ENCODE measurements around the gene GMEB1.
"Not testable (repeated sequence)": the region's sequence is repeated elsewhere in the genome, so short reads cannot be mapped to it uniquely, and the experiment has no call there.

The GMEB1 gene

DNA sequence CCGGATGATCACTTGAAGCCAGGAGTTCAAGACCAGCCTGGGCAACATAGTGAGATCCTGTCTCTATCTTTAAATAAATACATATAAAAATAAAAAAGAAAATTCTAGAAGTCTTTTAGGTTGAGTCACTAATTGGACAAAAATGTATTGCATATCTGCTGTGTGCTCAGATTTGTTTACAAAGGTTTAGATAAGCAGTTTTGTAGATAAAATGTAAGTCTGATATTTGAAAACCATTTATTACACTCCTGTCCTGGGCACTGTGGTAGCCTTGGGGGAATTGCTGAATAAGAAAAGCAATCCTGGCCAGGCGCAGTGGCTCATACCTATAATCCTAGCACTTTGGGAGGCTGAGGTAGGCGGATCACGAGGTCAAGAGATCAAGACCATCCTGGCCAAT is 11.6 kb downstream of the GMEB1 start:
- Histone ChIP-seq H3K27me3 (no peaks in the 10 kb centered on the region), H3K4me3 (ENCODE audit: low read depth in 1 of 2, low read length in 1 of 2) (no peak overlapping the region), H3K36me3 (peaks cover 33% of the 10 kb centered on the region), H3K9me3 (no peaks in the 10 kb centered on the region), H3K4me1 (ENCODE audit: control insufficient read depth in 1 of 2, insufficient read depth in 1 of 2, low read depth in 1 of 2, low read length in 1 of 2) (no peaks in the 10 kb centered on the region), H3K27ac (no peak overlapping the region)
- TF ChIP-seq CTCF (IDR thresholded peaks at IDR 0.05), result no peak

DNA sequence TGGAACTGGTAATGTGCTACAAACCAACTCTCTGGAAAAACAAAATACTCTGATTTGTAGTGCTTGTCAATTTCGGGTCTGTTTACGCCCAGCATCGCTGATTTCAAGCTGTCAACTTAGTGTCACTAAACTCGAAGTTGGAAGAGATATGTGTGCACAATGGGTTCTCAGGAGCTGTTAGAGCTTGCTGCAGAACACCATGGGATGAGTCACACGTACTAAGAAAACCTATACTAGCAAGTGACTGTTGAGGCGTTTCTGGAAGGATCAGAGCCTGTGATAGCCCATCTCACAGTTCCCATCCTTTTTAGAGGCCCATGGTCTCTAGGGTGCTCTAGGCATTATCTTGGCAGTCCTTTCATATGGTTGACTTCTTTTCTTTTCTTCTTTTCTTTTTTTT is 14.3 kb downstream of the GMEB1 start:
- H3K36me3 ChIP-seq, result peaks cover 45% of the 10 kb centered on the region
- no peaks in the 10 kb centered on the region for H3K27me3 ChIP-seq
- no peak for TF ChIP-seq CTCF (IDR thresholded peaks at IDR 0.05)
- no peak overlapping the region for H3K27ac ChIP-seq
- no peaks in the 10 kb centered on the region for H3K4me1 ChIP-seq (ENCODE audit: control insufficient read depth in 1 of 2, insufficient read depth in 1 of 2, low read depth in 1 of 2, low read length in 1 of 2)
- H3K9me3 ChIP-seq, result no peaks in the 10 kb centered on the region
- H3K4me3 ChIP-seq (ENCODE audit: low read depth in 1 of 2, low read length in 1 of 2), result no peak overlapping the region

DNA sequence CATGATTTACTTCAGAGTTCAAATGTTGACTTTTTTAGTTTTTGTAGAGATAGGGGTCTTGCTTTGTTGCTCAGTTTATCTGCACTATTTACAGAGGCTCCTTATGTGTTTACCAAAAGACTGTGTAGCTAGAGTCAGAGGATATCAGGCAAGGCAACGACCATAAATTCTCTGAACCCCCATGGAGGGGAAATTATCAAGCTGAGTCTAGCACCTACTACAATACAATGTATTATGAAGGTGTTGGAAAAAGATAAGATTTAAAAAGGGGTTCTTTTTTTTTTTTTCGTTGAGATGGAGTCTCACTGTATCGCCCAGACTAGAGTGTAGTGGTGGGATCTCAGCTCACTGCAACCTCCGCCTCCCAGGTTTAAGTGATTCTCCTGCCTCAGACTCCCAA is 16.4 kb downstream of the GMEB1 start:
- no peaks in the 10 kb centered on the region for H3K27me3 ChIP-seq
- no peak overlapping the region for H3K27ac ChIP-seq
- H3K36me3 ChIP-seq, result peaks cover 63% of the 10 kb centered on the region
- H3K9me3 ChIP-seq, result no peaks in the 10 kb centered on the region
- no peak overlapping the region for H3K4me3 ChIP-seq (ENCODE audit: low read depth in 1 of 2, low read length in 1 of 2)
- no peak for TF ChIP-seq CTCF (IDR thresholded peaks at IDR 0.05)
- no peaks in the 10 kb centered on the region for H3K4me1 ChIP-seq (ENCODE audit: control insufficient read depth in 1 of 2, insufficient read depth in 1 of 2, low read depth in 1 of 2, low read length in 1 of 2)

DNA sequence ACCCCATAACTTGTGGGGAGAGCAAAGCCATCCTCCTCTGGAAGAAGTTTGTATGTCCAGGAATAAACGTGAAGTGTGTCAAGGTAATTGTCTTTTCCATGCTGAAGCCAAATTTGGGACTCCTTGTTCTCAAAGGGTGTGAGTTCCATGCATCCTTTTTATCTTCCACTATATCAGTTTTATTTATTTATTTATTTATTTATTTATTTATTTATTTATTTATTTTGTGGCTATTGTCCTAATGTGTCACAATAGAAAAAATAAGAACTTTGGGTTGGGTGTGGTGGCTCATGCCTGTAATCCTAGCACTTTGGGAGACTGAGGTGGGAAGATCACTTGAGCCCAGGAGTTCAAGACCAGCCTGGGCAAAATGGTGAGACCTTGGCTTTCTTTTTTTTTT is 23.0 kb downstream of the GMEB1 start:
- not testable (repeated sequence) for H3K27ac ChIP-seq; H3K4me1 ChIP-seq (ENCODE audit: control insufficient read depth in 1 of 2, insufficient read depth in 1 of 2, low read depth in 1 of 2, low read length in 1 of 2); H3K27me3 ChIP-seq; H3K4me3 ChIP-seq (ENCODE audit: low read depth in 1 of 2, low read length in 1 of 2); H3K9me3 ChIP-seq
- peaks cover 72% of the 10 kb centered on the region for H3K36me3 ChIP-seq

DNA sequence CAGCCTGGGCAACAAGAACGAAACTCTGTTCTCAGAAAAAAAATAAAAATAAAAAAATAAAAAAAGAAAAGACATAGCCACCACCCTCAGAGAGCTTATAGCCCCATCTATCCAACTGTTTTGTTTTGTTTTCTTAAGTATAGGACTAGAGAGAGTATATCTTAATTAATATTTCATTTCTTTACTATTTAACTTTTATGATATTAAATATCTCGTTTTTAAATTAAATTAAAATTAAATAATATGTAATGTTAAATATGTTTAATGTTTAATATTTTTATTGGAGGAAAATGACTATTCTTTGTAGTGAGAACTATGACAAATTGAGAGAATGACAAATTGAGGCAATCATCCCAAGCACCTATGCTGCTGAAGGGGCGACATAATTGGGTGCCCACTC is 35.0 kb downstream of the GMEB1 start:
- Histone ChIP-seq H3K4me3 (ENCODE audit: low read depth in 1 of 2, low read length in 1 of 2) (no peak overlapping the region), H3K36me3 (peaks cover 88% of the 10 kb centered on the region), H3K4me1 (ENCODE audit: control insufficient read depth in 1 of 2, insufficient read depth in 1 of 2, low read depth in 1 of 2, low read length in 1 of 2) (no peaks in the 10 kb centered on the region), H3K27me3 (no peaks in the 10 kb centered on the region), H3K9me3 (no peaks in the 10 kb centered on the region), H3K27ac (no peak overlapping the region)
- no peak for TF ChIP-seq CTCF (IDR thresholded peaks at IDR 0.05)

GRCh38 chr1:28716336-28716735 is 47.8 kb downstream of the GMEB1 start:
- H3K4me1 ChIP-seq (ENCODE audit: control insufficient read depth in 1 of 2, insufficient read depth in 1 of 2, low read depth in 1 of 2, low read length in 1 of 2), result peaks cover 3 to 6% of the 10 kb centered on the region in 2 experiments
- no peak overlapping the region for H3K4me3 ChIP-seq (ENCODE audit: low read depth in 1 of 2, low read length in 1 of 2)
- H3K27me3 ChIP-seq, result no peaks in the 10 kb centered on the region
- no peak overlapping the region for H3K27ac ChIP-seq
- TF ChIP-seq CTCF (IDR thresholded peaks at IDR 0.05), result no peak
- peaks cover 29% of the 10 kb centered on the region for H3K36me3 ChIP-seq
- H3K9me3 ChIP-seq, result no peaks in the 10 kb centered on the region
